K562 (cell line): Measurements from ENCODE around the gene XRRA1. TPM values are rescaled to one million over a fixed set of nuclear protein-coding genes. Genes with fewer than 3 reads are reported as not detected.

Experiments
- ARID2 ChIP-seq: fragments of 450-650 bp; IDR thresholded peaks from 2 replicates; pipeline ENCODE4 v1.6.1; 2017; ENCODE audit warnings: antibody characterized with exemption, mild to moderate bottlenecking
- CBX3 ChIP-seq, 2 experiments: IDR thresholded peaks; 1 replicate in 1 of 2; 2 replicates in 1 of 2; pipeline ENCODE4 v1.6.1; 2012; ENCODE audit warnings: inconsistent platforms in 2 of 2, low read length in 2 of 2, borderline replicate concordance in 1 of 2, control low read depth in 1 of 2
- CSDE1 ChIP-seq, 2 experiments: fragments of 450-650 bp; IDR thresholded peaks; 2 replicates each; pipeline ENCODE4 v1.6.1; 2016; ENCODE audit warnings: mild to moderate bottlenecking in 1 of 2
- ELF4 ChIP-seq: fragments of 450-650 bp; formaldehyde crosslinking; IDR thresholded peaks from 2 replicates; pipeline ENCODE4 v1.4.0; 2022; ENCODE audit warnings: missing genetic modification characterization
- EP400 ChIP-seq: fragments of 450-650 bp; IDR thresholded peaks from 2 replicates; pipeline ENCODE4 v1.6.1; 2017; ENCODE audit warnings: antibody characterized with exemption, mild to moderate bottlenecking, moderate library complexity
- HDAC8 ChIP-seq: fragments of 450-650 bp; IDR thresholded peaks from 2 replicates; pipeline ENCODE4 v1.6.1; 2016; ENCODE audit warnings: mild to moderate bottlenecking, missing genetic modification characterization, moderate library complexity, missing compliant biosample characterization
- MCM3 ChIP-seq: fragments of 450-650 bp; IDR thresholded peaks from 2 replicates; pipeline ENCODE4 v1.6.1; 2016
- SMAD1 ChIP-seq: fragments of 150-350 bp; IDR thresholded peaks from 2 replicates; pipeline ENCODE4 v1.6.1; 2014; ENCODE audit warnings: low read length, low read depth; ENCODE audit not compliant: partially characterized antibody
- SRF ChIP-seq, 2 experiments: fragments of 250-450, 450-650 bp in 1 of 2; sonication (Bioruptor Pico) in 1 of 2; sonication (generic) in 1 of 2; formaldehyde crosslinking; IDR thresholded peaks; 2 replicates each; pipeline versions ENCODE4 v1.5.0 to v1.5.1; 2020 to 2022; ENCODE audit warnings: mild to moderate bottlenecking in 1 of 2, missing genetic modification reagents in 1 of 2
- TARDBP ChIP-seq: fragments of 450-650 bp; IDR thresholded peaks from 2 replicates; pipeline ENCODE4 v1.6.1; 2016
- TFAM ChIP-seq: fragments of 250-450 bp; sonication (Bioruptor Pico); conservative IDR thresholded peaks from 2 replicates; pipeline ENCODE4 v1.5.0; 2021; ENCODE audit warnings: mild to moderate bottlenecking, moderate library complexity
- ZFP36 ChIP-seq: fragments of 150-350 bp; IDR thresholded peaks from 2 replicates; pipeline ENCODE4 v1.6.1; 2018; ENCODE audit warnings: low read length, low read depth; ENCODE audit not compliant: partially characterized antibody
- ZNF217 ChIP-seq: sonication (generic); formaldehyde crosslinking; IDR thresholded peaks from 2 replicates; pipeline ENCODE4 v1.8.0; 2022; ENCODE audit warnings: mild to moderate bottlenecking, missing genetic modification reagents
- ZNF23 ChIP-seq: fragments of 250-450 bp; sonication (Bioruptor Pico); IDR thresholded peaks from 2 replicates; pipeline ENCODE4 v1.4.0; 2020; ENCODE audit warnings: mild to moderate bottlenecking
- ZNF263 ChIP-seq: sonication (generic); formaldehyde crosslinking; IDR thresholded peaks from 2 replicates; pipeline ENCODE4 v1.8.0; 2022; ENCODE audit warnings: mild to moderate bottlenecking, missing genetic modification reagents, borderline replicate concordance
- ZNF274 ChIP-seq: IDR thresholded peaks from 2 replicates; pipeline ENCODE4 v1.6.1; 2011; ENCODE audit warnings: low read depth, mild to moderate bottlenecking, low read length, moderate library complexity, borderline replicate concordance
- ZNF282 ChIP-seq: sonication (generic); formaldehyde crosslinking; IDR thresholded peaks from 2 replicates; pipeline ENCODE4 v1.8.1; 2023; ENCODE audit warnings: missing genetic modification reagents
- ZNF324 ChIP-seq: fragments of 250-450 bp; sonication (Bioruptor Pico); IDR thresholded peaks from 2 replicates; pipeline ENCODE4 v1.4.0; 2020; ENCODE audit warnings: mild to moderate bottlenecking
- ZNF57 ChIP-seq: fragments of 450-650 bp; formaldehyde crosslinking; IDR thresholded peaks from 2 replicates; pipeline ENCODE4 v1.4.0; 2020; ENCODE audit warnings: mild to moderate bottlenecking, moderate library complexity
- polyA plus RNA-seq, 8 experiments: library from polyadenylated mRNA; depleted of rRNA in 4 of 8; stranded (reverse) in 5 of 8; unstranded in 3 of 8; fragments of >200 nt; fragmentation: Nextera tagmentation in 2 of 8; fragmentation: Illumina TruSeq in 1 of 8; extraction: Ambion mirVana in 2 of 8; extraction: Trizol in 1 of 8; gene quantifications; 2 replicates each; pipeline versions ENCODE4 v1.2.1 to v1.2.3, GENCODE V29; 2011 to 2014; ENCODE audit warnings: inconsistent platforms in 1 of 8, missing spikeins in 1 of 8
- total RNA-seq, 7 experiments: library from RNA; depleted of rRNA in 6 of 7; stranded (reverse); fragments of >200 nt in 6 of 7; fragmentation: Illumina TruSeq in 2 of 7; extraction: Trizol in 2 of 7; gene quantifications; 2 replicates each; pipeline versions ENCODE4 v1.2.1 to v1.2.3, GENCODE V29; 2011 to 2021; ENCODE audit warnings: low replicate concordance in 1 of 7
- TF ChIP-seq, protein P1 (sequence below): fragments of 450-650 bp; IDR thresholded peaks from 2 replicates; pipeline ENCODE4 v1.6.1; 2016; ENCODE audit warnings: borderline replicate concordance
- TF ChIP-seq, protein P2 (sequence below): fragments of 250-450 bp; sonication (Bioruptor Pico); IDR thresholded peaks from 2 replicates; pipeline ENCODE4 v1.8.0; 2021; ENCODE audit warnings: borderline replicate concordance, mild to moderate bottlenecking, moderate library complexity; ENCODE audit not compliant: poor library complexity, severe bottlenecking
- TF ChIP-seq, protein P3 (sequence below): fragments of 250-450 bp; sonication (Bioruptor Pico); IDR thresholded peaks from 2 replicates; pipeline ENCODE4 v1.5.1; 2021; ENCODE audit warnings: mild to moderate bottlenecking
- TF ChIP-seq, protein P4 (sequence below): fragments of 450-650 bp; IDR thresholded peaks from 2 replicates; pipeline ENCODE4 v1.6.1; 2016; ENCODE audit warnings: mild to moderate bottlenecking

XRRA1 gene
- total and polyA plus RNA-seq, 9 of the 15 experiments (the other 6 are each of a cell fraction or from before 2014, with no cell fraction given), result 5.0 to 22.5 (median 16.0) TPM

DNA sequence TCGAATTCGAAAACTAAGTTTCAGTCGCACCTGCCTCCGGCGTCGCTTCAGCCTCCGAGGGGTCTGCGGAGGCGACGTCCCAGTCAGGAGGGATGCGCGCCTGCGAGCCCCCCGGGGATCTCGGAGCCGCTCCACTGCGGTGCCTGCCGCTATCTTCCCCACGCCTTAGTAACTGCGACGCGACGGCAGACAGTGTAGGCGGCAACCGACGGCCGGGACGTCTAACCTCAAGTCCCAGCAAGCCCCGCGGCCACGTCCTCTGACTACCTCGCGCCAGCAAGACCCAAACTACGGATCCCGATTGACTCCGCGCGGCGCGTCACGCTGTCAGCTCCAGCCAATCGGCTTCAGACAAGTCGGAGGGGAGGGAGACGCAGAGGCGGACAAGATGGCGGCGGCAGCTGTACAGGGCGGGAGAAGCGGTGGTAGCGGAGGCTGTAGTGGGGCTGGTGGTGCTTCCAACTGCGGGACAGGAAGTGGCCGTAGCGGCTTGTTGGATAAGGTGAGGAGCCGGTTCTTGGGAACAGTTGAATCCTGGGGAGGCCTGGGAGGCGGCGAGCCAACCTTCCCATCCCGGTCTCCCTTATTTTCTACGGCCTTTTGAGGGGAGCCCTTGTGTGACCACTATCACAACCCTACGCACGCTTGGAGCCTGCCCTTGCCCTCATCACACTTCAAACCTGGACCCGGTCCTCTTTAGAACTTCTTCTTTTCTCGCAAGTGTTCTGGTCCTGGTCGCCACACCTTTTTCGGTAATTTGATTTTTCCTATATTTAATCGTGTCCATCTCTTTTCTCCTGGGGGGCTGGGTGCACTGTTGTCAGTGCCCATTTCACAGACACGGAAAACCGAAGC is at the start of gene XRRA1, which contains the start of gene SPCS2 (continued):
- TF ChIP-seq, protein P1, sequence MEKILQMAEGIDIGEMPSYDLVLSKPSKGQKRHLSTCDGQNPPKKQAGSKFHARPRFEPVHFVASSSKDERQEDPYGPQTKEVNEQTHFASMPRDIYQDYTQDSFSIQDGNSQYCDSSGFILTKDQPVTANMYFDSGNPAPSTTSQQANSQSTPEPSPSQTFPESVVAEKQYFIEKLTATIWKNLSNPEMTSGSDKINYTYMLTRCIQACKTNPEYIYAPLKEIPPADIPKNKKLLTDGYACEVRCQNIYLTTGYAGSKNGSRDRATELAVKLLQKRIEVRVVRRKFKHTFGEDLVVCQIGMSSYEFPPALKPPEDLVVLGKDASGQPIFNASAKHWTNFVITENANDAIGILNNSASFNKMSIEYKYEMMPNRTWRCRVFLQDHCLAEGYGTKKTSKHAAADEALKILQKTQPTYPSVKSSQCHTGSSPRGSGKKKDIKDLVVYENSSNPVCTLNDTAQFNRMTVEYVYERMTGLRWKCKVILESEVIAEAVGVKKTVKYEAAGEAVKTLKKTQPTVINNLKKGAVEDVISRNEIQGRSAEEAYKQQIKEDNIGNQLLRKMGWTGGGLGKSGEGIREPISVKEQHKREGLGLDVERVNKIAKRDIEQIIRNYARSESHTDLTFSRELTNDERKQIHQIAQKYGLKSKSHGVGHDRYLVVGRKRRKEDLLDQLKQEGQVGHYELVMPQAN, result 0 out of 2 replicates have a peak, but pooled peaks have one; percentile 17
- TF ChIP-seq ZNF282 (CRISPR knock-in tag) (no peak), ZNF274 (no peak), ZNF57 (CRISPR knock-in tag) (no peak), ZNF217 (CRISPR knock-in tag) (no peak), ZFP36 (no peak), SMAD1 (peak; percentile 27), MCM3 (no peak), TFAM (CRISPR knock-in tag) (no peak), ZNF23 (CRISPR knock-in tag) (no peak), ELF4 (CRISPR knock-in tag) (no peak), HDAC8 (tag) (0 out of 2 replicates have a peak, but pooled peaks have one; percentile 55), ZNF324 (CRISPR knock-in tag) (no peak), ARID2 (no peak), TARDBP (peak; percentile 33; the same call in 1 of the 2 replicates), EP400 (peak; percentile 94), ZNF263 (CRISPR knock-in tag) (no peak; the same call in 1 of the 2 replicates), CBX3 (IDR thresholded peaks at IDR 0.05; ENCODE audit: borderline replicate concordance in 1 of 2, low read length in 2 of 2) (peak in 1 of 2 experiments; percentile 68; a peak in 1 of 3 replicates), CSDE1 (IDR thresholded peaks at IDR 0.05) (no peak), SRF (CRISPR knock-in tag; IDR thresholded peaks at IDR 0.05) (peak in 1 of 2 experiments; percentile 52; a peak in 1 of 4 replicates)
- TF ChIP-seq, protein P2, sequence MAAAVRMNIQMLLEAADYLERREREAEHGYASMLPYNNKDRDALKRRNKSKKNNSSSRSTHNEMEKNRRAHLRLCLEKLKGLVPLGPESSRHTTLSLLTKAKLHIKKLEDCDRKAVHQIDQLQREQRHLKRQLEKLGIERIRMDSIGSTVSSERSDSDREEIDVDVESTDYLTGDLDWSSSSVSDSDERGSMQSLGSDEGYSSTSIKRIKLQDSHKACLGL, result no peak
- TF ChIP-seq, protein P3, sequence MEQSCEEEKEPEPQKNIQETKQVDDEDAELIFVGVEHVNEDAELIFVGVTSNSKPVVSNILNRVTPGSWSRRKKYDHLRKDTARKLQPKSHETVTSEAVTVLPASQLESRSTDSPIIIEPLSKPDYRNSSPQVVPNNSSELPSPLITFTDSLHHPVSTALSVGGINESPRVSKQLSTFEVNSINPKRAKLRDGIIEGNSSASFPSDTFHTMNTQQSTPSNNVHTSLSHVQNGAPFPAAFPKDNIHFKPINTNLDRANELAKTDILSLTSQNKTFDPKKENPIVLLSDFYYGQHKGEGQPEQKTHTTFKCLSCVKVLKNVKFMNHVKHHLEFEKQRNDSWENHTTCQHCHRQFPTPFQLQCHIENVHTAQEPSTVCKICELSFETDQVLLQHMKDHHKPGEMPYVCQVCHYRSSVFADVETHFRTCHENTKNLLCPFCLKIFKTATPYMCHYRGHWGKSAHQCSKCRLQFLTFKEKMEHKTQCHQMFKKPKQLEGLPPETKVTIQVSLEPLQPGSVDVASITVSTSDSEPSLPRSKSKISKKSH, result no peak
- TF ChIP-seq, protein P4, sequence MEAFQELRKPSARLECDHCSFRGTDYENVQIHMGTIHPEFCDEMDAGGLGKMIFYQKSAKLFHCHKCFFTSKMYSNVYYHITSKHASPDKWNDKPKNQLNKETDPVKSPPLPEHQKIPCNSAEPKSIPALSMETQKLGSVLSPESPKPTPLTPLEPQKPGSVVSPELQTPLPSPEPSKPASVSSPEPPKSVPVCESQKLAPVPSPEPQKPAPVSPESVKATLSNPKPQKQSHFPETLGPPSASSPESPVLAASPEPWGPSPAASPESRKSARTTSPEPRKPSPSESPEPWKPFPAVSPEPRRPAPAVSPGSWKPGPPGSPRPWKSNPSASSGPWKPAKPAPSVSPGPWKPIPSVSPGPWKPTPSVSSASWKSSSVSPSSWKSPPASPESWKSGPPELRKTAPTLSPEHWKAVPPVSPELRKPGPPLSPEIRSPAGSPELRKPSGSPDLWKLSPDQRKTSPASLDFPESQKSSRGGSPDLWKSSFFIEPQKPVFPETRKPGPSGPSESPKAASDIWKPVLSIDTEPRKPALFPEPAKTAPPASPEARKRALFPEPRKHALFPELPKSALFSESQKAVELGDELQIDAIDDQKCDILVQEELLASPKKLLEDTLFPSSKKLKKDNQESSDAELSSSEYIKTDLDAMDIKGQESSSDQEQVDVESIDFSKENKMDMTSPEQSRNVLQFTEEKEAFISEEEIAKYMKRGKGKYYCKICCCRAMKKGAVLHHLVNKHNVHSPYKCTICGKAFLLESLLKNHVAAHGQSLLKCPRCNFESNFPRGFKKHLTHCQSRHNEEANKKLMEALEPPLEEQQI, result no peak
